Measurements from ENCODE around the gene CMBL.
"Not testable (repeated sequence)": the region's sequence is repeated elsewhere in the genome, so short reads cannot be mapped to it uniquely, and the experiment has no call there.

Gene CMBL

GRCh38 chr5:10352430-10353240 is 44.9 kb upstream of the CMBL start:
- Histone ChIP-seq H3K36me3 (no peaks in the 10 kb centered on the region), H3K4me1 (peaks cover 0 to 36% (median 9%) of the 10 kb centered on the region in 4 donors), H3K27ac (peak overlapping the region; percentile 88 to 91), H3K27me3 (no peaks in the 10 kb centered on the region), H3K4me3 (peak overlapping the region; percentile 79 to 82), H3K9me3 (no peaks in the 10 kb centered on the region)
- no peak for TF ChIP-seq CTCF (IDR thresholded peaks at IDR 0.05)
- DNase-seq = peak in 1 of 2 donors; percentile 68
- intact Hi-C loops (cut with DNase I; ENCODE audit: low total_unique reads) = loop anchor here (10.0 kb wide), 1 partner anchor 252 kb away; no protein-coding TSS in a partner anchor

GRCh38 chr5:10351919-10352318 is 44.2 kb upstream of the CMBL start:
- Histone ChIP-seq H3K9me3 (no peaks in the 10 kb centered on the region), H3K27ac (peak overlapping the region; percentile 88 to 91), H3K36me3 (no peaks in the 10 kb centered on the region), H3K4me1 (peaks cover 0 to 29% (median 8%) of the 10 kb centered on the region in 4 donors), H3K4me3 (no peak overlapping the region), H3K27me3 (no peaks in the 10 kb centered on the region)
- intact Hi-C loops (cut with DNase I; ENCODE audit: low total_unique reads) = loop anchor here (10.0 kb wide), 1 partner anchor 253 kb away; no protein-coding TSS in a partner anchor
- no peak for TF ChIP-seq CTCF (IDR thresholded peaks at IDR 0.05)
- DNase-seq = peak in 1 of 2 donors; percentile 19

- DNase-seq = peak in 1 of 2 donors; percentile 29
- no peaks in the 10 kb centered on the region for H3K36me3 ChIP-seq
- peaks cover 0 to 23% (median 8%) of the 10 kb centered on the region in 4 donors for H3K4me1 ChIP-seq
- intact Hi-C loops (cut with DNase I; ENCODE audit: low total_unique reads) = loop anchor here (10.0 kb wide), 1 partner anchor 253 kb away; no protein-coding TSS in a partner anchor
- H3K27me3 ChIP-seq = no peaks in the 10 kb centered on the region
- H3K9me3 ChIP-seq = no peaks in the 10 kb centered on the region
- H3K27ac ChIP-seq = no peak overlapping the region
- no peak overlapping the region for H3K4me3 ChIP-seq
- TF ChIP-seq CTCF (IDR thresholded peaks at IDR 0.05) = no peak
These were observed 43.6 kb upstream of the CMBL start for GRCh38 chr5:10351199-10351905.

GRCh38 chr5:10348258-10348657 is 40.6 kb upstream of the CMBL start:
- Histone ChIP-seq H3K4me1 (peaks cover 0 to 9% (median 8%) of the 10 kb centered on the region in 4 donors), H3K4me3 (no peak overlapping the region), H3K27ac (no peak overlapping the region), H3K9me3 (no peaks in the 10 kb centered on the region), H3K36me3 (no peaks in the 10 kb centered on the region), H3K27me3 (no peaks in the 10 kb centered on the region)
- no peak for TF ChIP-seq CTCF (IDR thresholded peaks at IDR 0.05)
- intact Hi-C loops (cut with DNase I; ENCODE audit: low total_unique reads) = no loop called here
- no peak for DNase-seq

GRCh38 chr5:10344461-10345106 is 36.9 kb upstream of the CMBL start:
- H3K36me3 ChIP-seq; H3K4me1 ChIP-seq; H3K27ac ChIP-seq; DNase-seq; H3K9me3 ChIP-seq; H3K27me3 ChIP-seq; H3K4me3 ChIP-seq; intact Hi-C loops (cut with DNase I; ENCODE audit: low total_unique reads): not testable (repeated sequence)

Measured in tibial artery (tissue), 4 donors.